Sigmoid colon (tissue), 3 donors: ENCODE measurements around the gene RPS19BP1.

Source experiments
- POLR2A ChIP-seq, 2 donors: fragments of 450-650 bp; IDR thresholded peaks; one replicate each; pipeline ENCODE4 v1.6.1; 2016; ENCODE audit warnings: antibody characterized with exemption in 2 of 2, mild to moderate bottlenecking in 2 of 2, moderate library complexity in 2 of 2
- TF ChIP-seq, protein P1 (sequence below), 4 experiments: fragments of 450-650 bp in 3 of 4; fragments of 200-600 bp in 1 of 4; IDR thresholded peaks; one replicate each; pipeline ENCODE4 v1.5.1; 2016 to 2019; ENCODE audit warnings: antibody characterized with exemption in 4 of 4, mild to moderate bottlenecking in 3 of 4, moderate library complexity in 2 of 4

DNA sequence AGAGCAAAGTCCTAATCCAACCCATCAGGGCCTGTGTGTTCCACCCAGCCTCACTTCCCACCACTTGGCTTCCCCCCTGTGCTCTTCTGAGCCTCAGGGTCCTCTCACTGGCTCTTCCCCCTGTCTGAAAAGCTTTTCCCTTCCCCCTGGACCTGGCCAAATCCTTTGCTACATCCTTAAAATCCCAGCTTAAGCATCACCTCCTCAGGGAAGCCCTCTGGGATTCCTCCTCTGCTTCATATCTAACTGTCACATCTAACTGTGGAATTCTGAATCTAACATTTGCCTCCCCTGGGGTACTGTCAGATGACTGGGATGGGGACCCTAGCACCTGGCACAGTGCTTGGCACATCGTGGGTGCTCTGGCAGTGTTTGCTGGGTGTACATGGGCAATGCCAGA, 39.0 kb upstream of the RPS19BP1 start:
- TF ChIP-seq POLR2A (IDR thresholded peaks at IDR 0.05), result no peak
- TF ChIP-seq, protein P1, sequence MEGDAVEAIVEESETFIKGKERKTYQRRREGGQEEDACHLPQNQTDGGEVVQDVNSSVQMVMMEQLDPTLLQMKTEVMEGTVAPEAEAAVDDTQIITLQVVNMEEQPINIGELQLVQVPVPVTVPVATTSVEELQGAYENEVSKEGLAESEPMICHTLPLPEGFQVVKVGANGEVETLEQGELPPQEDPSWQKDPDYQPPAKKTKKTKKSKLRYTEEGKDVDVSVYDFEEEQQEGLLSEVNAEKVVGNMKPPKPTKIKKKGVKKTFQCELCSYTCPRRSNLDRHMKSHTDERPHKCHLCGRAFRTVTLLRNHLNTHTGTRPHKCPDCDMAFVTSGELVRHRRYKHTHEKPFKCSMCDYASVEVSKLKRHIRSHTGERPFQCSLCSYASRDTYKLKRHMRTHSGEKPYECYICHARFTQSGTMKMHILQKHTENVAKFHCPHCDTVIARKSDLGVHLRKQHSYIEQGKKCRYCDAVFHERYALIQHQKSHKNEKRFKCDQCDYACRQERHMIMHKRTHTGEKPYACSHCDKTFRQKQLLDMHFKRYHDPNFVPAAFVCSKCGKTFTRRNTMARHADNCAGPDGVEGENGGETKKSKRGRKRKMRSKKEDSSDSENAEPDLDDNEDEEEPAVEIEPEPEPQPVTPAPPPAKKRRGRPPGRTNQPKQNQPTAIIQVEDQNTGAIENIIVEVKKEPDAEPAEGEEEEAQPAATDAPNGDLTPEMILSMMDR (IDR thresholded peaks at IDR 0.05), result no peak
